NCI-H446 (cell line): ENCODE measurements around the gene GAGE12D.
"Not testable (repeated sequence)": the region's sequence is repeated elsewhere in the genome, so short reads cannot be mapped to it uniquely, and the experiment has no call there.

Source experiments
- DNase-seq, 2 experiments: peaks; one replicate each; lab custom pipeline; 2025; lab: John Stamatoyannopoulos, UW

The GAGE12D gene

DNA sequence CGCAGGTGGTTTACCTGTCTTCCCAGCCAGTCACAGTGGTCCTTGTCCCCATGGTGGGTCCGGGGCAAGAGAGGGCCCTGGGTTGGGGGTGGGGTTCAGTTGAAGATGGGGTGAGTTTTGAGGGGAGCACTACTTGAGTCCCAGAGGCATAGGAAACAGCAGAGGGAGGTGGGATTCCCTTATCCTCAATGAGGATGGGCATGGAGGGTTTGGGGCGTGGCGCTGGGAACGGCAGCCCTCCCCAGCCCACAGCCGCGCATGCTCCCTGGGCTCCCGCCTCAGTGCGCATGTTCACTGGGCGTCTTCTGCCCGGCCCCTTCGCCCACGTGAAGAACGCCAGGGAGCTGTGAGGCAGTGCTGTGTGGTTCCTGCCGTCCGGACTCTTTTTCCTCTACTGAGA, at the start of gene GAGE12D:
GAGE12D (plus strand) TSS at position 301 of the 400 bp plus-strand sequence. CDS start 1,155 bp downstream, outside the sequence.
- not testable (repeated sequence) for DNase-seq

- not testable (repeated sequence) for DNase-seq
Observed at GRCh38 chrX:49531877-49532276, 9.7 kb upstream of the GAGE12D start, which contains the start of gene GAGE12C. Gene GAGE12C, plus strand, starts transcription at chrX:49532177. Its CDS starts 1,155 bp downstream, at chrX:49533332.

- not testable (repeated sequence) for DNase-seq
Observed at GRCh38 chrX:49550989-49551388, 9.5 kb downstream of the GAGE12D start, which contains the start of gene GAGE12E. Gene GAGE12E, plus strand, starts transcription at chrX:49551289. Its CDS starts 1,155 bp downstream, at chrX:49552444.

DNA sequence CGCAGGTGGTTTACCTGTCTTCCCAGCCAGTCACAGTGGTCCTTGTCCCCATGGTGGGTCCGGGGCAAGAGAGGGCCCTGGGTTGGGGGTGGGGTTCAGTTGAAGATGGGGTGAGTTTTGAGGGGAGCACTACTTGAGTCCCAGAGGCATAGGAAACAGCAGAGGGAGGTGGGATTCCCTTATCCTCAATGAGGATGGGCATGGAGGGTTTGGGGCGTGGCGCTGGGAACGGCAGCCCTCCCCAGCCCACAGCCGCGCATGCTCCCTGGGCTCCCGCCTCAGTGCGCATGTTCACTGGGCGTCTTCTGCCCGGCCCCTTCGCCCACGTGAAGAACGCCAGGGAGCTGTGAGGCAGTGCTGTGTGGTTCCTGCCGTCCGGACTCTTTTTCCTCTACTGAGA, 19.0 kb downstream of the GAGE12D start, which contains the start of gene GAGE12F:
GAGE12F (plus strand) TSS at position 301 of the 400 bp plus-strand sequence. CDS start 1,155 bp downstream, outside the sequence.
- not testable (repeated sequence) for DNase-seq

GRCh38 chrX:49568728-49569127, 27.2 kb downstream of the GAGE12D start:
- not testable (repeated sequence) for DNase-seq

DNA sequence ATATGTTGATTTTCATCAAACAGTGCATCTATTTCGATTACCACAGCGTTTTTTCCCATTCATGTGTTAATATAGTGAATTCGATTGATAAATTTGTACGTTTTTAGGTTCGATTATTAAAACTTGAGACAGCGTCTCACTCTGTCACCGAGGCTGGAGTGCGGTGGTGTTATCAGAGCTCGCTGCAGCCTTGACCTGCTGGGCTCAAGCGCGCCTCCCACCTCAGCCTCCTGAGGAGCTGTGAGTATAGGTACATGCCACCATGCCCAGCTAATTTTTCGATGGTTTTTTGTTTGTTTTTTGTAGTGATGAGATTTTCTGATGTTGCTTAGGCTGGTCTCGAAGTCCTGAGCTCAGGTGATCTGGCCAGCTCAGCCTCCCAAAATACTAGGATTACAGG, 27.6 kb downstream of the GAGE12D start:
- DNase-seq = not testable (repeated sequence)

- DNase-seq = not testable (repeated sequence)
Observed at GRCh38 chrX:49570100-49570499, 28.6 kb downstream of the GAGE12D start, which contains the start of gene GAGE12G. Gene GAGE12G, plus strand, starts transcription at chrX:49570400. Its CDS starts 1,155 bp downstream, at chrX:49571555.

DNA sequence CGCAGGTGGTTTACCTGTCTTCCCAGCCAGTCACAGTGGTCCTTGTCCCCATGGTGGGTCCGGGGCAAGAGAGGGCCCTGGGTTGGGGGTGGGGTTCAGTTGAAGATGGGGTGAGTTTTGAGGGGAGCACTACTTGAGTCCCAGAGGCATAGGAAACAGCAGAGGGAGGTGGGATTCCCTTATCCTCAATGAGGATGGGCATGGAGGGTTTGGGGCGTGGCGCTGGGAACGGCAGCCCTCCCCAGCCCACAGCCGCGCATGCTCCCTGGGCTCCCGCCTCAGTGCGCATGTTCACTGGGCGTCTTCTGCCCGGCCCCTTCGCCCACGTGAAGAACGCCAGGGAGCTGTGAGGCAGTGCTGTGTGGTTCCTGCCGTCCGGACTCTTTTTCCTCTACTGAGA, 38.1 kb downstream of the GAGE12D start, which contains the start of gene GAGE12H:
GAGE12H (plus strand) TSS at position 301 of the 400 bp plus-strand sequence. CDS start 1,155 bp downstream, outside the sequence.
- DNase-seq = not testable (repeated sequence)

DNA sequence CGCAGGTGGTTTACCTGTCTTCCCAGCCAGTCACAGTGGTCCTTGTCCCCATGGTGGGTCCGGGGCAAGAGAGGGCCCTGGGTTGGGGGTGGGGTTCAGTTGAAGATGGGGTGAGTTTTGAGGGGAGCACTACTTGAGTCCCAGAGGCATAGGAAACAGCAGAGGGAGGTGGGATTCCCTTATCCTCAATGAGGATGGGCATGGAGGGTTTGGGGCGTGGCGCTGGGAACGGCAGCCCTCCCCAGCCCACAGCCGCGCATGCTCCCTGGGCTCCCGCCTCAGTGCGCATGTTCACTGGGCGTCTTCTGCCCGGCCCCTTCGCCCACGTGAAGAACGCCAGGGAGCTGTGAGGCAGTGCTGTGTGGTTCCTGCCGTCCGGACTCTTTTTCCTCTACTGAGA, 47.7 kb downstream of the GAGE12D start, which contains the start of gene GAGE2A:
GAGE2A (plus strand) TSS at position 301 of the 400 bp plus-strand sequence. CDS start 1,155 bp downstream, outside the sequence.
- not testable (repeated sequence) for DNase-seq

- not testable (repeated sequence) for DNase-seq
Observed at GRCh38 chrX:49589769-49590478, 48.4 kb downstream of the GAGE12D start.

DNA sequence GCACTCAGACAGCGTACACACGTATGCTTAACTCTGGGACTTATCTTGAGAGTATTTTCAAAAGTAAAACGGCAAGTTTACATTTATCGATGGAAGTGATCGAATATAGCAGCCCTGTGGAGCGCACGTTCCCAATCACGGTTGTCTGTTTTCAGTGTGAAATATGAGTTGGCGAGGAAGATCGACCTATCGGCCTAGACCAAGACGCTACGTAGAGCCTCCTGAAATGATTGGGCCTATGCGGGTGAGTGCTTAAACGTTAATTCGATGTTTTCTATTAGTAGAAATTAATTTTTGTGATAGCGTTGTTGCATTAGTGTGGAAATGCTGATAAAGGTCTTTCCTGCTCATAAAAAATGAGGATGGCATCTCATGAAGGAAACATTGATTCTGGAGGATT, 49.0 kb downstream of the GAGE12D start:
- not testable (repeated sequence) for DNase-seq
